GM23338 (cell line): ENCODE results near the gene CMIP. TPM values are rescaled to one million over a fixed set of nuclear protein-coding genes. Genes with fewer than 3 reads are reported as not detected.

Source experiments
- ATAC-seq: fragments of 200-7000 bp; cut with Tn5 transposase; 3 replicates; pipeline ENCODE4 v1.9.1; 2020
- DNase-seq: peaks from one replicate; pipeline ENCODE4 v3.0.0-alpha.2; 2015; ENCODE audit warnings: low spot score
- H2AFZ ChIP-seq: fragments of 200-600 bp; sonication (generic); 2 replicates; pipeline ENCODE4 v1.8.0; 2016; ENCODE audit warnings: antibody characterized with exemption, mild to moderate bottlenecking, moderate library complexity
- H3F3A ChIP-seq: fragments of 200-600 bp; sonication (generic); replicated peaks from 2 replicates; pipeline ENCODE4 v1.8.0; 2017; ENCODE audit warnings: antibody characterized with exemption, mixed run types, low read depth
- H3K27ac ChIP-seq: fragments of 200-600 bp; sonication (generic); 2 replicates; pipeline ENCODE4 v1.6.1; 2016; ENCODE audit warnings: low read depth
- H3K27me3 ChIP-seq: fragments of 200-600 bp; sonication (generic); 2 replicates; pipeline ENCODE4 v1.8.0; 2016; ENCODE audit warnings: mild to moderate bottlenecking, mixed run types, moderate library complexity; ENCODE audit not compliant: insufficient read depth
- H3K36me3 ChIP-seq: fragments of 200-600 bp; sonication (generic); 2 replicates; pipeline ENCODE4 v1.8.0; 2016; ENCODE audit warnings: mild to moderate bottlenecking; ENCODE audit not compliant: insufficient read depth
- H3K4me1 ChIP-seq: fragments of 200-600 bp; sonication (generic); 2 replicates; pipeline ENCODE4 v1.8.0; 2016; ENCODE audit warnings: mild to moderate bottlenecking, moderate library complexity; ENCODE audit not compliant: insufficient read depth
- H3K4me2 ChIP-seq: fragments of 200-600 bp; sonication (generic); 2 replicates; pipeline ENCODE4 v1.7.1; 2017; ENCODE audit warnings: mixed run types
- H3K4me3 ChIP-seq: fragments of 200-600 bp; sonication (generic); 2 replicates; pipeline ENCODE4 v1.6.1; 2016; ENCODE audit warnings: mixed run types
- H3K79me2 ChIP-seq: fragments of 200-600 bp; sonication (generic); replicated peaks from 2 replicates; pipeline ENCODE4 v1.8.0; 2017; ENCODE audit warnings: mild to moderate bottlenecking; ENCODE audit not compliant: insufficient read depth
- H3K9me2 ChIP-seq: fragments of 200-600 bp; sonication (generic); 2 replicates; pipeline ENCODE4 v1.8.0; 2017; ENCODE audit not compliant: insufficient read depth
- H4K20me1 ChIP-seq: fragments of 200-600 bp; sonication (generic); replicated peaks from 2 replicates; pipeline ENCODE4 v1.8.0; 2017; ENCODE audit warnings: mild to moderate bottlenecking; ENCODE audit not compliant: insufficient read depth
- H3K27ac Mint-ChIP-seq: 2 replicates; pipeline ENCODE4 v1.8.0; 2020; ENCODE audit warnings: inconsistent platforms, mild to moderate bottlenecking, moderate library complexity, mixed read lengths
- H3K27me3 Mint-ChIP-seq: 3 replicates; pipeline ENCODE4 v1.8.0; 2022; ENCODE audit warnings: low read depth, mild to moderate bottlenecking, moderate library complexity, mixed read lengths, inconsistent platforms; ENCODE audit not compliant: insufficient read depth, poor library complexity
- H3K36me3 Mint-ChIP-seq: 3 replicates; pipeline ENCODE4 v1.8.0; 2021; ENCODE audit warnings: low read depth, mild to moderate bottlenecking, inconsistent platforms, moderate library complexity, mixed read lengths
- H3K4me1 Mint-ChIP-seq: 3 replicates; pipeline ENCODE4 v1.8.0; 2020; ENCODE audit warnings: mild to moderate bottlenecking, inconsistent platforms, mixed read lengths
- H3K4me3 Mint-ChIP-seq: 3 replicates; pipeline ENCODE4 v1.8.0; 2021; ENCODE audit warnings: moderate library complexity, mild to moderate bottlenecking, inconsistent platforms, mixed read lengths
- H3K9me3 Mint-ChIP-seq: 3 replicates; pipeline ENCODE4 v1.8.0; 2020; ENCODE audit warnings: moderate library complexity, mild to moderate bottlenecking, inconsistent platforms, mixed read lengths
- CREB1 ChIP-seq: fragments of 250-450 bp; sonication (Bioruptor Pico); IDR thresholded peaks from 2 replicates; pipeline ENCODE4 v1.5.0; 2020; ENCODE audit warnings: low read depth, mild to moderate bottlenecking, moderate library complexity
- EZH2 ChIP-seq: fragments of 200-600 bp; sonication (generic); IDR thresholded peaks from one replicate; pipeline ENCODE4 v1.8.0; 2017; ENCODE audit warnings: antibody characterized with exemption, mild to moderate bottlenecking, low read depth; ENCODE audit not compliant: unreplicated experiment
- EZH2phosphoT487 ChIP-seq: fragments of 200-600 bp; sonication (generic); IDR thresholded peaks from one replicate; pipeline ENCODE4 v1.8.1; 2018; ENCODE audit warnings: antibody characterized with exemption; ENCODE audit not compliant: unreplicated experiment
- JUNB ChIP-seq: IDR thresholded peaks from one replicate; pipeline ENCODE4 v1.6.1; 2016; ENCODE audit warnings: antibody characterized with exemption; ENCODE audit not compliant: unreplicated experiment
- NANOG ChIP-seq: IDR thresholded peaks from 2 replicates; pipeline ENCODE4 v1.6.1; 2016; ENCODE audit warnings: antibody characterized with exemption, borderline replicate concordance
- POLR2AphosphoS5 ChIP-seq: IDR thresholded peaks from 2 replicates; pipeline ENCODE4 v1.6.1; 2016; ENCODE audit warnings: antibody characterized with exemption, low read depth
- REST ChIP-seq: IDR thresholded peaks from one replicate; pipeline ENCODE4 v1.6.1; 2018; ENCODE audit warnings: antibody characterized with exemption; ENCODE audit not compliant: unreplicated experiment
- STAT1 ChIP-seq: IDR thresholded peaks from one replicate; pipeline ENCODE4 v1.6.1; 2016; ENCODE audit warnings: antibody characterized with exemption; ENCODE audit not compliant: unreplicated experiment
- ZNF114 ChIP-seq: fragments of 250-450 bp; sonication (Bioruptor Pico); IDR thresholded peaks from 2 replicates; pipeline ENCODE4 v1.5.0; 2020; ENCODE audit warnings: mild to moderate bottlenecking, moderate library complexity
- ZNF331 ChIP-seq: fragments of 250-450 bp; sonication (Bioruptor Pico); IDR thresholded peaks from 2 replicates; pipeline ENCODE4 v1.5.0; 2020; ENCODE audit warnings: low read depth, mild to moderate bottlenecking, moderate library complexity
- ZNF462 ChIP-seq: fragments of 250-450 bp; sonication (Bioruptor Pico); IDR thresholded peaks from 2 replicates; pipeline ENCODE4 v1.5.0; 2020; ENCODE audit warnings: mild to moderate bottlenecking, moderate library complexity
- polyA plus RNA-seq: library from polyadenylated mRNA; unstranded; fragments of >200 nt; fragmentation: Nextera tagmentation; extraction: Ambion mirVana; gene quantifications from 2 replicates; pipeline ENCODE4 v1.2.1, GENCODE V29; 2016
- total RNA-seq: library from RNA; depleted of rRNA; stranded (reverse); fragments of >200 nt; shearing (Covaris generic); gene quantifications from 2 replicates; pipeline ENCODE4 v1.2.3, GENCODE V29; 2014
- TF ChIP-seq, protein P1 (sequence below): IDR thresholded peaks from 2 replicates; pipeline ENCODE4 v1.6.1; 2016; ENCODE audit warnings: antibody characterized with exemption
- TF ChIP-seq, protein P2 (sequence below), 2 experiments: fragments of 200-600 bp in 1 of 2; sonication (generic) in 1 of 2; conservative IDR thresholded peaks; 2 replicates each; pipeline versions ENCODE4 v1.5.1 to v1.6.1; 2016 to 2017; ENCODE audit warnings: antibody characterized with exemption in 2 of 2, low read depth in 2 of 2, mild to moderate bottlenecking in 2 of 2, moderate library complexity in 1 of 2

The CMIP gene
- total and polyA plus RNA-seq, 2 experiments from 2014 or later: 9.5 to 62.3 TPM

- no peak overlapping the region for H2AFZ ChIP-seq
- Mint-ChIP-seq H3K9me3 (no peaks in the 10 kb centered on the region; the same call in 2 of the 3 replicates), H3K27me3 (peaks cover 11% of the 10 kb centered on the region), H3K4me3 (no peak overlapping the region), H3K4me1 (peaks cover 52% of the 10 kb centered on the region), H3K27ac (peak overlapping the region; percentile 78), H3K36me3 (no peaks in the 10 kb centered on the region)
- no peaks in the 10 kb centered on the region for H3K9me2 ChIP-seq
- no peaks in the 10 kb centered on the region for H3K36me3 ChIP-seq
- H3K27ac ChIP-seq: peak overlapping the region; percentile 76; the same call in 1 of the 2 replicates
- H3K4me2 ChIP-seq: no peak overlapping the region
- peaks cover 36% of the 10 kb centered on the region for H4K20me1 ChIP-seq
- peaks cover 8% of the 10 kb centered on the region for H3K4me1 ChIP-seq
- peaks cover 88% of the 10 kb centered on the region for H3K79me2 ChIP-seq
- ATAC-seq (no peak), DNase-seq (no peak)
- 0 out of 2 replicates have a peak, but pooled peaks cover 6% of the 10 kb centered on the region for H3F3A ChIP-seq
- no peak overlapping the region for H3K4me3 ChIP-seq
- no peak for TF ChIP-seq JUNB
- TF ChIP-seq, protein P1, sequence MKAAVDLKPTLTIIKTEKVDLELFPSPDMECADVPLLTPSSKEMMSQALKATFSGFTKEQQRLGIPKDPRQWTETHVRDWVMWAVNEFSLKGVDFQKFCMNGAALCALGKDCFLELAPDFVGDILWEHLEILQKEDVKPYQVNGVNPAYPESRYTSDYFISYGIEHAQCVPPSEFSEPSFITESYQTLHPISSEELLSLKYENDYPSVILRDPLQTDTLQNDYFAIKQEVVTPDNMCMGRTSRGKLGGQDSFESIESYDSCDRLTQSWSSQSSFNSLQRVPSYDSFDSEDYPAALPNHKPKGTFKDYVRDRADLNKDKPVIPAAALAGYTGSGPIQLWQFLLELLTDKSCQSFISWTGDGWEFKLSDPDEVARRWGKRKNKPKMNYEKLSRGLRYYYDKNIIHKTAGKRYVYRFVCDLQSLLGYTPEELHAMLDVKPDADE: no peak
- TF ChIP-seq ZNF331: no peak
- no peak for TF ChIP-seq ZNF462 (CRISPR knock-in tag)
- no peak for TF ChIP-seq NANOG
- TF ChIP-seq CREB1 (CRISPR knock-in tag): no peak
- TF ChIP-seq EZH2phosphoT487: no peak
- no peak for TF ChIP-seq STAT1
- no peak for TF ChIP-seq ZNF114
- no peak for TF ChIP-seq POLR2AphosphoS5
- no peak for TF ChIP-seq EZH2
- no peak for TF ChIP-seq REST
- TF ChIP-seq, protein P2, sequence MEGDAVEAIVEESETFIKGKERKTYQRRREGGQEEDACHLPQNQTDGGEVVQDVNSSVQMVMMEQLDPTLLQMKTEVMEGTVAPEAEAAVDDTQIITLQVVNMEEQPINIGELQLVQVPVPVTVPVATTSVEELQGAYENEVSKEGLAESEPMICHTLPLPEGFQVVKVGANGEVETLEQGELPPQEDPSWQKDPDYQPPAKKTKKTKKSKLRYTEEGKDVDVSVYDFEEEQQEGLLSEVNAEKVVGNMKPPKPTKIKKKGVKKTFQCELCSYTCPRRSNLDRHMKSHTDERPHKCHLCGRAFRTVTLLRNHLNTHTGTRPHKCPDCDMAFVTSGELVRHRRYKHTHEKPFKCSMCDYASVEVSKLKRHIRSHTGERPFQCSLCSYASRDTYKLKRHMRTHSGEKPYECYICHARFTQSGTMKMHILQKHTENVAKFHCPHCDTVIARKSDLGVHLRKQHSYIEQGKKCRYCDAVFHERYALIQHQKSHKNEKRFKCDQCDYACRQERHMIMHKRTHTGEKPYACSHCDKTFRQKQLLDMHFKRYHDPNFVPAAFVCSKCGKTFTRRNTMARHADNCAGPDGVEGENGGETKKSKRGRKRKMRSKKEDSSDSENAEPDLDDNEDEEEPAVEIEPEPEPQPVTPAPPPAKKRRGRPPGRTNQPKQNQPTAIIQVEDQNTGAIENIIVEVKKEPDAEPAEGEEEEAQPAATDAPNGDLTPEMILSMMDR (conservative IDR thresholded peaks at IDR 0.05; ENCODE audit: low read depth in 2 of 2): no peak
- no peaks in the 10 kb centered on the region for H3K27me3 ChIP-seq
Observed at GRCh38 chr16:81492965-81493754, 48.6 kb downstream of the CMIP start.
